PC-3 (cell line): ENCODE data around the gene NEMP2. TPM values are rescaled to one million over a fixed set of nuclear protein-coding genes. Genes with fewer than 3 reads are reported as not detected.

Experiments
- ATAC-seq: fragments of 200-7000 bp; cut with Tn5 transposase; 2 replicates; pipeline ENCODE4 v1.9.1; 2020; ENCODE audit warnings: mild to moderate bottlenecking, moderate library complexity
- BruUV-seq: library from RNA; stranded (reverse); fragments of 400-500 nt; replicated peaks from 2 replicates; lab custom pipeline; 2021; lab: Mats Ljungman, UMichigan
- CTCF ChIA-PET: fragments of 300-600 bp; sonication (Branson Sonifier 250); formaldehyde crosslinking; loops from one replicate; lab custom pipeline; 2022; ENCODE audit warnings: antibody characterized with exemption; lab: Charles Lee
- POLR2A ChIA-PET: fragments of 300-600 bp; sonication (Branson Sonifier 250); formaldehyde crosslinking; loops from one replicate; lab custom pipeline; 2022; ENCODE audit warnings: antibody characterized with exemption; ENCODE audit not compliant: unreplicated experiment; lab: Charles Lee
- DNase-seq: peaks from one replicate; pipeline ENCODE4 v3.0.0-alpha.2; 2015
- H2AFZ ChIP-seq: fragments of 300-600 bp; sonication (generic); 2 replicates; pipeline ENCODE4 v1.6.0; 2016; ENCODE audit warnings: antibody characterized with exemption, low read length
- H3F3A ChIP-seq: fragments of 300-600 bp; sonication (generic); one replicate; pipeline ENCODE4 v1.6.0; 2017; ENCODE audit warnings: antibody characterized with exemption, low read length, control low read depth, mild to moderate bottlenecking; ENCODE audit not compliant: unreplicated experiment
- H3K27ac ChIP-seq: fragments of 300-600 bp; sonication (generic); 2 replicates; pipeline ENCODE4 v1.5.1; 2016; ENCODE audit warnings: mild to moderate bottlenecking, low read length
- H3K27me3 ChIP-seq: fragments of 300-600 bp; sonication (generic); 2 replicates; pipeline ENCODE4 v1.6.1; 2016; ENCODE audit warnings: low read length, mixed read lengths
- H3K36me3 ChIP-seq: fragments of 300-600 bp; sonication (generic); 2 replicates; pipeline ENCODE4 v1.6.1; 2016; ENCODE audit warnings: low read depth, mixed run types, low read length, mixed read lengths
- H3K4me1 ChIP-seq: fragments of 300-600 bp; sonication (generic); 2 replicates; pipeline ENCODE4 v1.5.1; 2016; ENCODE audit warnings: low read length; ENCODE audit not compliant: insufficient read depth
- H3K4me2 ChIP-seq: fragments of 300-600 bp; sonication (generic); 2 replicates; pipeline ENCODE4 v1.6.0; 2016; ENCODE audit warnings: low read length
- H3K4me3 ChIP-seq: fragments of 300-600 bp; sonication (generic); 2 replicates; pipeline ENCODE4 v1.5.1; 2016; ENCODE audit warnings: mild to moderate bottlenecking, low read length, mixed read lengths
- H3K79me2 ChIP-seq: fragments of 300-600 bp; sonication (generic); 2 replicates; pipeline ENCODE4 v1.6.1; 2017; ENCODE audit warnings: low read length, mixed read lengths
- H3K9ac ChIP-seq: fragments of 300-600 bp; sonication (generic); 2 replicates; pipeline ENCODE4 v1.6.0; 2016; ENCODE audit warnings: mild to moderate bottlenecking, low read length
- H3K9me2 ChIP-seq: fragments of 300-600 bp; sonication (generic); replicated peaks from 2 replicates; pipeline ENCODE4 v1.6.1; 2016; ENCODE audit warnings: mixed run types, low read length, mixed read lengths
- H3K9me3 ChIP-seq: fragments of 300-600 bp; sonication (generic); 2 replicates; pipeline ENCODE4 v1.6.1; 2016; ENCODE audit warnings: low read length, mixed read lengths
- H4K20me1 ChIP-seq: fragments of 300-600 bp; sonication (generic); 2 replicates; pipeline ENCODE4 v1.6.1; 2016; ENCODE audit warnings: low read length, mixed read lengths
- EZH2 ChIP-seq: fragments of 300-600 bp; sonication (generic); IDR thresholded peaks from one replicate; pipeline ENCODE4 v1.6.1; 2017; ENCODE audit warnings: antibody characterized with exemption, mild to moderate bottlenecking, low read length; ENCODE audit not compliant: unreplicated experiment
- EZH2phosphoT487 ChIP-seq: fragments of 300-600 bp; sonication (generic); IDR thresholded peaks from 2 replicates; pipeline ENCODE4 v1.6.1; 2018; ENCODE audit warnings: mild to moderate bottlenecking, antibody characterized with exemption, low read length, borderline replicate concordance
- intact Hi-C: fragments of 100-400 bp; cut with micrococcal nuclease; formaldehyde crosslinking; loops from 2 replicates; pipeline ENCODE4 v1.9.0; 2023
- total RNA-seq: library from RNA; depleted of rRNA; stranded (reverse); fragments of >200 nt; gene quantifications from 2 replicates; pipeline ENCODE4 v1.2.3, GENCODE V29; 2014
- TF ChIP-seq, protein P1 (sequence below): fragments of 300-600 bp; sonication (generic); conservative IDR thresholded peaks from 2 replicates; pipeline ENCODE4 v1.5.1; 2017; ENCODE audit warnings: antibody characterized with exemption, low read depth, mild to moderate bottlenecking, low read length

Gene NEMP2
- total RNA-seq, 1 experiment from 2014 or later = 3.8 TPM

DNA sequence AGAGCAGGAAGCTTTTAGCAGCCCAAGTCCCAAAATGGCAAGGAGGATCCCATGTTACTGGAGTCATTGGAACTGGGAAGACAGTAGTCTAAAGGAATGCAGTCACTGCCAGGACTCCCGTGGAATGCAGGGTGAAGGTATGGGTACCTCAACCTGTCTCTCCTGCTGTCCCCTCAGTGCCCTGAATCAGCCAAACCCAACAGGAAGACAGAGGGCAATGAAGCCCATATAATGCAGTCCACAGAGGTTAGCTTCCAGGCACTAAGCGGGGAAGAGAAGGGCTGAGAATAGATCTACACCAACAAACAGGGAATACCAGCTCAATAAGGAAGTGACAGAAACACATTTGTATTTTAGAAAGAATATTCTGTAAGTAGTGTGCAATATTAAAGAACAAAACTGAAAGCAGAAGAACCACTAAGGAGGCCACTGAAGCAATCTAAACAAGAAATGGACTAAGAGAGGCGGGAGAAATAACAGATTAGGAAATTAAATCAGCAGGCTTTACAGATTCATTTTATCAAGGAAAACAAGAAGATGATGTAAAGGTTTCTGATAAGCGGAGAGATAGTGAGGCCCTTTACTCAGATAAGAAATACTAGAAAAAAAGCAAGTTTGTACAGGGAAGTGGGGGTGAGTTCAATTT lies 8.3 kb downstream of the NEMP2 start:
- Histone ChIP-seq H3K4me3 (no peak overlapping the region), H3K4me1 (no peaks in the 10 kb centered on the region; the same call in 1 of the 2 replicates), H3K27ac (no peak overlapping the region), H3K9me3 (no peaks in the 10 kb centered on the region), H3K79me2 (no peaks in the 10 kb centered on the region), H3K4me2 (no peak overlapping the region), H3K36me3 (no peaks in the 10 kb centered on the region), H3K27me3 (no peaks in the 10 kb centered on the region), H3F3A (no peaks in the 10 kb centered on the region), H3K9me2 (no peaks in the 10 kb centered on the region), H2AFZ (no peak overlapping the region), H3K9ac (no peak overlapping the region), H4K20me1 (no peaks in the 10 kb centered on the region)
- intact Hi-C loops = no loop called here
- POLR2A ChIA-PET = no interaction called here
- no peak for ATAC-seq
- no peak for DNase-seq
- CTCF ChIA-PET = no interaction called here
- no TSS peak for BruUV-seq
- TF ChIP-seq, protein P1, sequence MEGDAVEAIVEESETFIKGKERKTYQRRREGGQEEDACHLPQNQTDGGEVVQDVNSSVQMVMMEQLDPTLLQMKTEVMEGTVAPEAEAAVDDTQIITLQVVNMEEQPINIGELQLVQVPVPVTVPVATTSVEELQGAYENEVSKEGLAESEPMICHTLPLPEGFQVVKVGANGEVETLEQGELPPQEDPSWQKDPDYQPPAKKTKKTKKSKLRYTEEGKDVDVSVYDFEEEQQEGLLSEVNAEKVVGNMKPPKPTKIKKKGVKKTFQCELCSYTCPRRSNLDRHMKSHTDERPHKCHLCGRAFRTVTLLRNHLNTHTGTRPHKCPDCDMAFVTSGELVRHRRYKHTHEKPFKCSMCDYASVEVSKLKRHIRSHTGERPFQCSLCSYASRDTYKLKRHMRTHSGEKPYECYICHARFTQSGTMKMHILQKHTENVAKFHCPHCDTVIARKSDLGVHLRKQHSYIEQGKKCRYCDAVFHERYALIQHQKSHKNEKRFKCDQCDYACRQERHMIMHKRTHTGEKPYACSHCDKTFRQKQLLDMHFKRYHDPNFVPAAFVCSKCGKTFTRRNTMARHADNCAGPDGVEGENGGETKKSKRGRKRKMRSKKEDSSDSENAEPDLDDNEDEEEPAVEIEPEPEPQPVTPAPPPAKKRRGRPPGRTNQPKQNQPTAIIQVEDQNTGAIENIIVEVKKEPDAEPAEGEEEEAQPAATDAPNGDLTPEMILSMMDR = no peak
- no peak for TF ChIP-seq EZH2phosphoT487
- no peak for TF ChIP-seq EZH2

DNA sequence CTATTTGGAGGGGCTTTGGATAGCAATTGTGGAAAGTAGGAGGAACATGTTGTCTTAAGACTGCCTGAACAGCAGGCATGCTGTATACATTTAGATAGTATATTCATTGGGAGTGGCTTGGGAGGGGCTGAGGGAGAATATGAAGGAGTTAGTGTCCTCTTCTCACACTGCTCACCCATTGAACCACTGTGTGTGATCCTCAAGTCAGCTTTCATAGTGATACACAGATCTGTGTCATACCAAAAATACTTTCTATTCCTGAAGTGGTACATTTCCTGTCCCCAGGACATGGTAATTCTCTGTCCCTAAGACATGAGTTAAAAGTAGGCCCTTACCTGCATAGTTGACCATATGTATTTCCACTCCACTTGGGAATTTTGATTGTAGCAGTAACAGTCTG lies 9.6 kb downstream of the NEMP2 start:
- intact Hi-C loops = no loop called here
- BruUV-seq = no TSS peak
- H3K27me3 ChIP-seq = no peaks in the 10 kb centered on the region

More for the DNA sequence above, 9.6 kb downstream of the NEMP2 start:
- Histone ChIP-seq H3K27ac (no peak overlapping the region), H3K4me3 (no peak overlapping the region), H3K9ac (no peak overlapping the region), H3K9me2 (no peaks in the 10 kb centered on the region), H3K4me2 (no peak overlapping the region), H3K9me3 (no peaks in the 10 kb centered on the region), H4K20me1 (no peaks in the 10 kb centered on the region), H3F3A (no peaks in the 10 kb centered on the region), H3K36me3 (no peaks in the 10 kb centered on the region), H2AFZ (no peak overlapping the region), H3K4me1 (no peaks in the 10 kb centered on the region), H3K79me2 (no peaks in the 10 kb centered on the region)
- ATAC-seq = no peak
- DNase-seq = no peak
- CTCF ChIA-PET = no interaction called here
- POLR2A ChIA-PET = no interaction called here
- TF ChIP-seq EZH2phosphoT487 = no peak
- TF ChIP-seq, protein P1 = no peak
